HepG2 (cell line): ENCODE data around the gene SLC22A7. TPM values are rescaled to one million over a fixed set of nuclear protein-coding genes. Genes with fewer than 3 reads are reported as not detected.

Source experiments
- AHR ChIP-seq: IDR thresholded peaks from 2 replicates; pipeline ENCODE4 v1.6.1; 2018; ENCODE audit warnings: missing genetic modification reagents, missing compliant biosample characterization
- CBX1 ChIP-seq: IDR thresholded peaks from one replicate; pipeline ENCODE4 v1.6.1; 2016; ENCODE audit warnings: antibody characterized with exemption, low read depth
- DNMT3B ChIP-seq: conservative IDR thresholded peaks from 2 replicates; pipeline ENCODE4 v1.6.1; 2016; ENCODE audit warnings: missing biosample characterization, control low read depth
- FOXA3 ChIP-seq: IDR thresholded peaks from 2 replicates; pipeline ENCODE4 v1.6.1; 2016; ENCODE audit warnings: missing genetic modification reagents, missing compliant biosample characterization
- FOXO1 ChIP-seq: sonication (generic); formaldehyde crosslinking; IDR thresholded peaks from 2 replicates; pipeline ENCODE4 v1.4.0; 2020; ENCODE audit warnings: missing genetic modification reagents
- GATAD2A ChIP-seq: IDR thresholded peaks from 2 replicates; pipeline ENCODE4 v1.6.1; 2016
- GTF2F1 ChIP-seq: fragments of 150-350 bp; IDR thresholded peaks from 2 replicates; pipeline ENCODE4 v1.6.1; 2014; ENCODE audit warnings: low read length
- KLF11 ChIP-seq: IDR thresholded peaks from 2 replicates; pipeline ENCODE4 v1.6.1; 2016; ENCODE audit warnings: missing compliant biosample characterization
- MLXIP ChIP-seq: sonication (generic); formaldehyde crosslinking; IDR thresholded peaks from 2 replicates; pipeline ENCODE4 v1.9.0; 2021; ENCODE audit warnings: missing genetic modification reagents, borderline replicate concordance
- RFXAP ChIP-seq: sonication (generic); formaldehyde crosslinking; IDR thresholded peaks from 2 replicates; pipeline ENCODE4 v1.4.0; 2020; ENCODE audit warnings: missing genetic modification reagents, borderline replicate concordance
- TERF1 ChIP-seq: sonication (generic); formaldehyde crosslinking; IDR thresholded peaks from 2 replicates; pipeline ENCODE4 v1.8.0; 2022; ENCODE audit warnings: mild to moderate bottlenecking, missing genetic modification reagents, moderate library complexity
- TP53 ChIP-seq: sonication (generic); formaldehyde crosslinking; conservative IDR thresholded peaks from 2 replicates; pipeline ENCODE4 v1.4.0; 2020; ENCODE audit warnings: missing genetic modification reagents
- ZNF225 ChIP-seq: sonication (generic); formaldehyde crosslinking; IDR thresholded peaks from 2 replicates; pipeline ENCODE4 v1.4.0; 2020; ENCODE audit warnings: mild to moderate bottlenecking, missing genetic modification reagents
- ZNF296 ChIP-seq: sonication (generic); formaldehyde crosslinking; conservative IDR thresholded peaks from 2 replicates; pipeline ENCODE4 v1.5.0; 2020; ENCODE audit warnings: mild to moderate bottlenecking, missing genetic modification reagents
- ZNF318 ChIP-seq: sonication (generic); formaldehyde crosslinking; IDR thresholded peaks from 2 replicates; pipeline ENCODE4 v1.4.0; 2020; ENCODE audit warnings: mild to moderate bottlenecking, missing genetic modification reagents
- ZNF546 ChIP-seq: sonication (generic); formaldehyde crosslinking; conservative IDR thresholded peaks from 2 replicates; pipeline ENCODE4 v1.8.1; 2023; ENCODE audit warnings: mild to moderate bottlenecking, missing genetic modification reagents
- ZNF562 ChIP-seq: sonication (generic); formaldehyde crosslinking; IDR thresholded peaks from 2 replicates; pipeline ENCODE4 v1.8.0; 2022; ENCODE audit warnings: missing genetic modification reagents, borderline replicate concordance
- ZNF83 ChIP-seq: sonication (generic); formaldehyde crosslinking; IDR thresholded peaks from 2 replicates; pipeline ENCODE4 v1.4.0; 2020; ENCODE audit warnings: missing genetic modification reagents, mild to moderate bottlenecking, borderline replicate concordance
- polyA plus RNA-seq, 8 experiments: library from polyadenylated mRNA; depleted of rRNA in 3 of 8; stranded (reverse) in 7 of 8; unstranded in 1 of 8; fragments of >200 nt; fragmentation: Illumina TruSeq in 4 of 8; extraction: Trizol in 4 of 8; gene quantifications; 2 replicates each; pipeline versions ENCODE4 v1.2.1 to v1.2.3, GENCODE V29; 2011 to 2016; ENCODE audit warnings: low read depth in 4 of 8, missing spikeins in 1 of 8, mixed read lengths in 1 of 8; ENCODE audit not compliant: insufficient read depth in 1 of 8
- total RNA-seq, 5 experiments: library from RNA; depleted of rRNA; stranded (reverse); fragments of >200 nt; fragmentation: Illumina TruSeq; extraction: Trizol; gene quantifications; 2 replicates each; pipeline ENCODE4 v1.2.3, GENCODE V29; 2016; ENCODE audit warnings: low read depth in 1 of 5

Gene SLC22A7
- total and polyA plus RNA-seq, 2 of the 13 experiments (the other 11 are each of a cell fraction or from before 2014, with no cell fraction given), result 5.3 to 22.6 TPM

- TF ChIP-seq MLXIP (CRISPR knock-in tag) (no peak), CBX1 (no peak), ZNF318 (CRISPR knock-in tag) (no peak), ZNF83 (no peak; the same call in 1 of the 2 replicates), ZNF546 (no peak; the same call in 1 of the 2 replicates), ZNF562 (no peak), AHR (CRISPR knock-in tag) (no peak; the same call in 1 of the 2 replicates), FOXA3 (CRISPR knock-in tag) (peak; percentile 75), GATAD2A (CRISPR knock-in tag) (peak; percentile 93), TERF1 (CRISPR knock-in tag) (no peak), FOXO1 (CRISPR knock-in tag) (peak; percentile 17; the same call in 1 of the 2 replicates), ZNF296 (no peak), RFXAP (no peak), TP53 (CRISPR knock-in tag) (no peak), ZNF225 (CRISPR knock-in tag) (peak; percentile 50; the same call in 1 of the 2 replicates), DNMT3B (CRISPR knock-in tag) (0 out of 2 replicates have a peak, but pooled peaks have one; percentile 30), KLF11 (0 out of 2 replicates have a peak, but pooled peaks have one; percentile 21), GTF2F1 (no peak)
These were observed 20.2 kb upstream of the SLC22A7 start (continued) for GRCh38 chr6:43277643-43278523.
